Upper lobe of left lung (tissue), 6 donors: ENCODE results near the gene TTLL5. TPM values are rescaled to one million over a fixed set of nuclear protein-coding genes. Genes with fewer than 3 reads are reported as not detected.

Experiments used
- ATAC-seq, 2 donors: fragments of 200-7000 bp; cut with Tn5 transposase; one replicate each; pipeline ENCODE4 v1.9.1; 2022; ENCODE audit warnings: mild to moderate bottlenecking in 2 of 2, moderate library complexity in 2 of 2; ENCODE audit not compliant: low FRiP score in 2 of 2
- DNase-seq, 2 donors: peaks; one replicate each; pipeline ENCODE4 v3.0.0-alpha.2; 2019 to 2020
- H3K27ac ChIP-seq, 4 donors: fragments of 200-600 bp; sonication (generic); one replicate each; pipeline ENCODE4 v1.5.1; 2016 to 2019
- H3K27me3 ChIP-seq, 4 donors: fragments of 200-600 bp; sonication (generic); one replicate each; pipeline ENCODE4 v1.5.1; 2017 to 2019
- H3K36me3 ChIP-seq, 4 donors: fragments of 200-600 bp; sonication (generic); one replicate each; pipeline ENCODE4 v1.5.1; 2016 to 2019
- H3K4me1 ChIP-seq, 4 donors: fragments of 200-600 bp; sonication (generic); one replicate each; pipeline ENCODE4 v1.5.1; 2018 to 2019
- H3K4me3 ChIP-seq, 4 donors: fragments of 200-600 bp; sonication (generic); one replicate each; pipeline ENCODE4 v1.5.1; 2017 to 2019; ENCODE audit warnings: mild to moderate bottlenecking in 2 of 4, moderate library complexity in 1 of 4
- H3K9me3 ChIP-seq, 4 donors: fragments of 200-600 bp; sonication (generic); one replicate each; pipeline ENCODE4 v1.5.1; 2018 to 2019
- EP300 ChIP-seq, 4 donors: sonication (generic); formaldehyde crosslinking; IDR thresholded peaks; one replicate each; pipeline ENCODE4 v1.5.1; 2017; ENCODE audit warnings: antibody characterized with exemption in 4 of 4, control low read depth in 2 of 4
- POLR2A ChIP-seq, 4 donors: fragments of 450-650 bp; IDR thresholded peaks; one replicate each; pipeline ENCODE4 v1.5.1; 2016 to 2017; ENCODE audit warnings: antibody characterized with exemption in 4 of 4, mild to moderate bottlenecking in 2 of 4
- POLR2AphosphoS5 ChIP-seq, 2 donors: sonication (generic); formaldehyde crosslinking; IDR thresholded peaks; one replicate each; pipeline ENCODE4 v1.5.1; 2017; ENCODE audit warnings: antibody characterized with exemption in 2 of 2
- WGBS, 2 donors: methylation state at CpG; one replicate each; pipeline ENCODE4 v1.1.5; 2017 to 2018; 5-methylcytosine and 5-hydroxymethylcytosine counted together
- total RNA-seq, 6 donors: library from RNA; depleted of rRNA in 4 of 6; stranded (reverse); fragments of >200 nt in 4 of 6; gene quantifications; one replicate each; pipeline versions ENCODE4 v1.1.0 to v1.2.1, GENCODE V29; 2016 to 2021
- TF ChIP-seq, protein P1 (sequence below), 6 experiments: fragments of 450-650 bp in 4 of 6; fragments of 200-600 bp in 2 of 6; sonication (generic) in 2 of 6; IDR thresholded peaks; one replicate each; pipeline ENCODE4 v1.5.1; 2016 to 2019; ENCODE audit warnings: antibody characterized with exemption in 6 of 6
- donor health status: DM: no; HTN: no; CAD: no; lungs with moderate emphysema.
- donor health status: DM: no; HTN: yes; CAD: no; lungs with severe emphysema.

The TTLL5 gene
- total RNA-seq, 6 donors from 2014 or later: 24.5 to 85.9 (median 33.5) TPM

DNA sequence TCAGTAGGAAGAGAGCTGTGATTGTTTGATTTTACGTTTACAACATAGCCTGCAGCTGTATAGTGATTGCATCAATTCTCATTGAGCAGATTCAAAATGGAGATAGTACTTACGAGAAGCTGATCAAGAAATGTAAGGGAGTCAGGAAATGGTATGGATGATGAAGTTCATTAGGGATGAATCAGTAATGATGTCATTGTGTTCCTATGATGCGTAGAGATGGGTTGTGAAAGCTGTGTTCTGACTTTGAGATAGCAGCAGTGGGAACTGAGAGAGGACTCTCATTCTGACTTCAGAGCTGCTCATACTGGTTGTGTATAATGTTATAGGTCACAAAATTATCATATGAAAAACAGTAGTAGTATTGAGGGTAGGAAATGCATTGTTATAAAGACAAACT lies 44.0 kb downstream of the TTLL5 start:
- 94 to 96% methylated on average over 3 of the region's 3 CpGs for WGBS, 2 donors
- Histone ChIP-seq H3K27me3 (no peaks in the 10 kb centered on the region), H3K4me3 (no peak overlapping the region), H3K4me1 (peaks cover 0 to 7% (median 0%) of the 10 kb centered on the region in 4 donors), H3K27ac (no peak overlapping the region), H3K9me3 (no peaks in the 10 kb centered on the region), H3K36me3 (peaks cover 2 to 24% (median 10%) of the 10 kb centered on the region in 4 donors)
- no peak for ATAC-seq
- no peak for TF ChIP-seq POLR2AphosphoS5 (IDR thresholded peaks at IDR 0.05)
- no peak for TF ChIP-seq EP300 (IDR thresholded peaks at IDR 0.05)
- TF ChIP-seq, protein P1, sequence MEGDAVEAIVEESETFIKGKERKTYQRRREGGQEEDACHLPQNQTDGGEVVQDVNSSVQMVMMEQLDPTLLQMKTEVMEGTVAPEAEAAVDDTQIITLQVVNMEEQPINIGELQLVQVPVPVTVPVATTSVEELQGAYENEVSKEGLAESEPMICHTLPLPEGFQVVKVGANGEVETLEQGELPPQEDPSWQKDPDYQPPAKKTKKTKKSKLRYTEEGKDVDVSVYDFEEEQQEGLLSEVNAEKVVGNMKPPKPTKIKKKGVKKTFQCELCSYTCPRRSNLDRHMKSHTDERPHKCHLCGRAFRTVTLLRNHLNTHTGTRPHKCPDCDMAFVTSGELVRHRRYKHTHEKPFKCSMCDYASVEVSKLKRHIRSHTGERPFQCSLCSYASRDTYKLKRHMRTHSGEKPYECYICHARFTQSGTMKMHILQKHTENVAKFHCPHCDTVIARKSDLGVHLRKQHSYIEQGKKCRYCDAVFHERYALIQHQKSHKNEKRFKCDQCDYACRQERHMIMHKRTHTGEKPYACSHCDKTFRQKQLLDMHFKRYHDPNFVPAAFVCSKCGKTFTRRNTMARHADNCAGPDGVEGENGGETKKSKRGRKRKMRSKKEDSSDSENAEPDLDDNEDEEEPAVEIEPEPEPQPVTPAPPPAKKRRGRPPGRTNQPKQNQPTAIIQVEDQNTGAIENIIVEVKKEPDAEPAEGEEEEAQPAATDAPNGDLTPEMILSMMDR (IDR thresholded peaks at IDR 0.05): no peak
- no peak for TF ChIP-seq POLR2A (IDR thresholded peaks at IDR 0.05)
- no peak for DNase-seq

DNA sequence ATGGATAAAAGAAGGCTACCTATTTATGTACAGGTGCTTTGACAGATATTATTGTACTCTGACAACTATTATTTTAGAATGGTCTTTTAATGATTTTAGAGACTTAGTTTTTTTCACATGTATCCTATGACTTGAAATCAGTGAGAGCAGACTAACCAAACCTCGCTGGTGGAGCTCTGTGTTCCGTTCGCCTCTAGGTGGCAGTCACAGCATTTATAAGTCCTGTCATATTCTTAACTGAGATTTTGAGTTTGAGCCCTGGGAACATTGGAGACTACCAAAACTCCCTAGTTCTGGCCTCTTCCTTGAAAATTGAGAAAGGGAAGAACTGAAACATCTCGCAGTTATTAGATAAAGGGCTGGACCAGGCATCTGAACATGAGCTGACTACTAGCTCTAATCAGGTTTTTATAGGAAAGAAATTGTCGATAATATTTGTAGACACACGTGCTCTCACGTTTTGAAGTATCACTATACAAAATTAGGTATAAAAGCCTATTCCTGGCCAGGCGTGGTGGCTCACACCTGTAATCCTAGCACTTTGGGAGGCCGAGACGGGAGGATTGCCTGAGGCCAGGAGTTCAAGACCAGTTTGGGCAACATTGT lies 48.3 kb downstream of the TTLL5 start:
- H3K36me3 ChIP-seq: peaks cover 0 to 15% (median 4%) of the 10 kb centered on the region in 4 donors
- peaks cover 6 to 13% (median 10%) of the 10 kb centered on the region in 4 donors for H3K4me1 ChIP-seq
- DNase-seq (peak in 1 of 2 donors; percentile 74), ATAC-seq (peak; percentile 73 to 88)
- H3K4me3 ChIP-seq: no peak overlapping the region
- TF ChIP-seq POLR2AphosphoS5 (IDR thresholded peaks at IDR 0.05): no peak
- TF ChIP-seq, protein P1 (IDR thresholded peaks at IDR 0.05): peak; percentile 43 to 78 (median 71)
- no peaks in the 10 kb centered on the region for H3K9me3 ChIP-seq
- 55 to 56% methylated on average over 10 of the region's 10 CpGs for WGBS, 2 donors
- H3K27ac ChIP-seq: no peak overlapping the region
- no peaks in the 10 kb centered on the region for H3K27me3 ChIP-seq

DNA sequence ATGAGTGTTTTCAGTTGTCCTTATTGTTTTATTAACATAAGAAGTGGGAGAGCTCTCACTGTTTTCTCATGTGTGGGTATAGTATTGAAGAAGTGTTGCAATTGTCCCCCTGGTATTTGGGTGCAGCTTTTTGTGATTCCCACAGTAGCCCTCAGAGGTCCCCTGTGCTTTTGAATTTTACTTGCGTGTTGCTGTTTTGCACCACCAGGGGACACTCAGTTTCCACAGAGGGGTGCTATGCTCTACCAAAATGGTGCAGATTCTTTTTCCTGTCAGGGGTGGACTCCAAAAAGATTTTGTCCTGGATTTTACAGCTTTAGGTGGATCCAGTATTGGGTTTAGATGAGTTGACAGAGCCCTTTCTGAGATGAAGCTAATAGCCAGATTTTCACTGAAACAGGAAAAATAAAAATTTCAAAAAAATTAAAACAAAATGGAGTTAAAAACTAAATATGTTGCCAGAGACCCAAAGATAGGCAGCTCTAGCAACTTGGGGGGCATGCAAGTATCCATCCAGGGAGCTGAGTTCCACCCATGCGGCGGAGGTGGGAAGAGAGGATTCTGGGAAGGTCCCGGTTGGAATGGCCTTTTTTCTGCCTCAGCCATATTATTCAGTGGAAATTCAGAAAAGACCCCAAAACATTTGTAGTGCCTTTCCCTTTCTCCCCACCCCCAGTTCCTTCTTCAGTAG lies 50.2 kb downstream of the TTLL5 start:
- H3K27ac ChIP-seq: peak overlapping the region; percentile 64 to 76 (median 75)
- H3K27me3 ChIP-seq: no peaks in the 10 kb centered on the region
- peak; percentile 48 to 79 for ATAC-seq
- peaks cover 6 to 17% (median 13%) of the 10 kb centered on the region in 4 donors for H3K4me1 ChIP-seq
- H3K36me3 ChIP-seq: peaks cover 0 to 15% (median 4%) of the 10 kb centered on the region in 4 donors
- no peak overlapping the region for H3K4me3 ChIP-seq
- DNase-seq: peak in 1 of 2 donors; percentile 24
- no peak for TF ChIP-seq POLR2A (IDR thresholded peaks at IDR 0.05)
- TF ChIP-seq, protein P1 (IDR thresholded peaks at IDR 0.05): peak; percentile 24 to 63 (median 56)
- no peaks in the 10 kb centered on the region for H3K9me3 ChIP-seq
- 65 to 69% methylated on average over 4 of the region's 4 CpGs for WGBS, 2 donors

DNA sequence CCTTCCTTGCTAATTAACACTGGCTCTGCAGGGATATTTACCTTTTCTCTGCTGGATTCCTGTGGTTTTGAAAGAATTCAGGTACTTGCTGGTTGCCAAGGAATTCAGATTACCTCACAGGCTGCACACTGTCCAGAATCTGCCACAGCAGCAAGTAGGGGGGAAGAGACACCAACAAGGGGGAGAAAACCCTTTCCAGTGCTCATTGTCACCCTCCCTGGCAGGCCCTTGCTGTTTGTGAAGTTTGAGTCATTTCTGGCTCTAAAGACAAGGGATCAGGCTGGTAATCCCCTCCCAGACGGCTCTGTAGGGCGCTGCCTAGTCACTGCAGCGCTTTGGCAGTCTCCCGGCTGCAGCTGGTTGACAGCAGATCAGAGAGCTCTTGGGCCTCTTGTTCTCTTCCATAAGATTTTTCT lies 50.8 kb downstream of the TTLL5 start:
- no peaks in the 10 kb centered on the region for H3K9me3 ChIP-seq
- H3K27me3 ChIP-seq: no peaks in the 10 kb centered on the region
- TF ChIP-seq POLR2A (IDR thresholded peaks at IDR 0.05) (no peak), POLR2AphosphoS5 (IDR thresholded peaks at IDR 0.05) (peak in 1 of 2 donors; percentile 28), EP300 (IDR thresholded peaks at IDR 0.05) (no peak)
- TF ChIP-seq, protein P1 (IDR thresholded peaks at IDR 0.05): no peak
- DNase-seq (peak; percentile 39 to 83), ATAC-seq (peak; percentile 73 to 92)
- no peak overlapping the region for H3K4me3 ChIP-seq
- WGBS, 2 donors: 39 to 50% methylated on average over 3 to 4 of the region's 4 CpGs
- peak overlapping the region; percentile 64 to 76 (median 75) for H3K27ac ChIP-seq
- peaks cover 0 to 15% (median 4%) of the 10 kb centered on the region in 4 donors for H3K36me3 ChIP-seq
- H3K4me1 ChIP-seq: peaks cover 6 to 19% (median 13%) of the 10 kb centered on the region in 4 donors
